ENCODE results near the gene ACVR1. TPM values are rescaled to one million over a fixed set of nuclear protein-coding genes. Genes with fewer than 3 reads are reported as not detected.
A peak's percentile ranks its signal among the peaks of the same experiment; 100 is the strongest.
"Not testable (repeated sequence)": the region's sequence is repeated elsewhere in the genome, so short reads cannot be mapped to it uniquely, and the experiment has no call there.

ACVR1 gene
- total RNA-seq, 1 experiment from 2014 or later = 33.6 TPM

GRCh38 chr2:157830696-157831570 is 45.2 kb downstream of the ACVR1 start:
- peak; percentile 83 for DNase-seq (ENCODE audit: low read depth)

- no peak for DNase-seq (ENCODE audit: low read depth)
Measured at GRCh38 chr2:157830266-157830665, 45.9 kb downstream of the ACVR1 start.

GRCh38 chr2:157827377-157827776 is 48.8 kb downstream of the ACVR1 start:
- no peak for DNase-seq (ENCODE audit: low read depth)

GRCh38 chr2:157826644-157827043 is 49.5 kb downstream of the ACVR1 start:
- not testable (repeated sequence) for DNase-seq (ENCODE audit: low read depth)

- no peak for DNase-seq (ENCODE audit: low read depth)
Measured at GRCh38 chr2:157825885-157826284, 50.2 kb downstream of the ACVR1 start.

- DNase-seq (ENCODE audit: low read depth) = no peak
Measured at GRCh38 chr2:157822993-157823392, 53.1 kb downstream of the ACVR1 start.

- DNase-seq (ENCODE audit: low read depth) = no peak
Measured at GRCh38 chr2:157822533-157822932, 53.6 kb downstream of the ACVR1 start.

GRCh38 chr2:157821519-157822131 is 54.5 kb downstream of the ACVR1 start:
- DNase-seq (ENCODE audit: low read depth) = no peak

GRCh38 chr2:157820193-157820592 is 55.9 kb downstream of the ACVR1 start:
- DNase-seq (ENCODE audit: low read depth) = no peak

- DNase-seq (ENCODE audit: low read depth) = no peak
Measured at GRCh38 chr2:157819761-157820160, 56.4 kb downstream of the ACVR1 start.

GRCh38 chr2:157818227-157818626 is 57.9 kb downstream of the ACVR1 start:
- DNase-seq (ENCODE audit: low read depth) = no peak

- no peak for DNase-seq (ENCODE audit: low read depth)
Measured at GRCh38 chr2:157815421-157815820, 60.7 kb downstream of the ACVR1 start.

GRCh38 chr2:157813467-157813866 is 62.7 kb downstream of the ACVR1 start:
- no peak for DNase-seq (ENCODE audit: low read depth)

GRCh38 chr2:157810037-157810436 is 66.1 kb downstream of the ACVR1 start:
- no peak for DNase-seq (ENCODE audit: low read depth)

GRCh38 chr2:157809212-157809611 is 66.9 kb downstream of the ACVR1 start:
- peak; percentile 65 for DNase-seq (ENCODE audit: low read depth)

GRCh38 chr2:157808421-157808820 is 67.7 kb downstream of the ACVR1 start:
- DNase-seq (ENCODE audit: low read depth) = no peak

- DNase-seq (ENCODE audit: low read depth) = no peak
Measured at GRCh38 chr2:157806426-157807077, 69.6 kb downstream of the ACVR1 start.

GRCh38 chr2:157805519-157805918 is 70.6 kb downstream of the ACVR1 start:
- DNase-seq (ENCODE audit: low read depth) = no peak

- DNase-seq (ENCODE audit: low read depth) = no peak
Measured at GRCh38 chr2:157804355-157804754, 71.8 kb downstream of the ACVR1 start.

GRCh38 chr2:157803952-157804351 is 72.2 kb downstream of the ACVR1 start:
- no peak for DNase-seq (ENCODE audit: low read depth)

GRCh38 chr2:157803476-157803875 is 72.7 kb downstream of the ACVR1 start:
- no peak for DNase-seq (ENCODE audit: low read depth)

GRCh38 chr2:157800838-157801495 is 75.2 kb downstream of the ACVR1 start:
- DNase-seq (ENCODE audit: low read depth) = no peak
